IMR-90 (cell line): ENCODE results near the gene UBR4. TPM values are rescaled to one million over a fixed set of nuclear protein-coding genes. Genes with fewer than 3 reads are reported as not detected.

Experiments used
- ATAC-seq: fragments of 200-7000 bp; cut with Tn5 transposase; 2 replicates; pipeline ENCODE4 v1.9.1; 2020; ENCODE audit warnings: low read depth, mild to moderate bottlenecking, moderate library complexity
- BruUV-seq: library from RNA; stranded (reverse); fragments of 400-500 nt; replicated peaks from 2 replicates; lab custom pipeline; 2021; lab: Mats Ljungman, UMichigan
- CTCF ChIA-PET: fragments of 300-600 bp; formaldehyde crosslinking; extraction: SDS; loops from one replicate; lab custom pipeline; 2021; ENCODE audit warnings: antibody characterized with exemption; lab: Yijun Ruan, JAX
- POLR2A ChIA-PET: fragments of 300-600 bp; sonication (Branson Sonifier 250); formaldehyde crosslinking; loops from one replicate; lab custom pipeline; 2022; ENCODE audit warnings: antibody characterized with exemption; ENCODE audit not compliant: unreplicated experiment; lab: Charles Lee
- DNase-seq: peaks from one replicate; pipeline ENCODE4 v3.0.0; 2013
- H2AFZ ChIP-seq: replicated peaks from 2 replicates; pipeline ENCODE3; 2013; ENCODE audit warnings: low read length, mild to moderate bottlenecking; ENCODE audit not compliant: poor library complexity
- H2AK5ac ChIP-seq: 2 replicates; pipeline ENCODE4 v1.6.1; 2013; ENCODE audit warnings: low read depth, low read length, inconsistent platforms
- H2AK9ac ChIP-seq: replicated peaks from 2 replicates; pipeline ENCODE3; 2013; ENCODE audit warnings: mild to moderate bottlenecking, low read depth, low read length, moderate library complexity; ENCODE audit not compliant: poor library complexity
- H2BK120ac ChIP-seq: 2 replicates; pipeline ENCODE4 v1.6.1; 2013; ENCODE audit warnings: low read depth, low read length, inconsistent platforms
- H2BK15ac ChIP-seq: 3 replicates; pipeline ENCODE4 v1.6.1; 2013; ENCODE audit warnings: low read depth, low read length, inconsistent platforms
- H2BK20ac ChIP-seq: 2 replicates; pipeline ENCODE4 v1.6.1; 2013; ENCODE audit warnings: low read depth, mild to moderate bottlenecking, inconsistent platforms, low read length, moderate library complexity
- H2BK5ac ChIP-seq: 2 replicates; pipeline ENCODE4 v1.6.1; 2013; ENCODE audit warnings: mild to moderate bottlenecking, low read depth, low read length, inconsistent platforms; ENCODE audit not compliant: poor library complexity, severe bottlenecking
- H3K14ac ChIP-seq: replicated peaks from 2 replicates; pipeline ENCODE4 v1.6.1; 2013; ENCODE audit warnings: low read depth, low read length, inconsistent platforms
- H3K18ac ChIP-seq: 2 replicates; pipeline ENCODE4 v1.6.1; 2013; ENCODE audit warnings: low read depth, low read length, control low read depth
- H3K23ac ChIP-seq: 2 replicates; pipeline ENCODE4 v1.6.1; 2013; ENCODE audit warnings: low read depth, low read length, inconsistent platforms
- H3K27ac ChIP-seq: 2 replicates; pipeline ENCODE4 v1.5.1; 2013; ENCODE audit warnings: mild to moderate bottlenecking, control low read depth, low read length; ENCODE audit not compliant: insufficient read depth
- H3K27me3 ChIP-seq: 2 replicates; pipeline ENCODE4 v1.6.1; 2013; ENCODE audit warnings: low read length; ENCODE audit not compliant: control insufficient read depth, insufficient read depth
- H3K36me3 ChIP-seq: 2 replicates; pipeline ENCODE4 v1.6.1; 2013; ENCODE audit warnings: low read length, mixed read lengths; ENCODE audit not compliant: control insufficient read depth, insufficient read depth
- H3K4ac ChIP-seq: 2 replicates; pipeline ENCODE4 v1.6.1; 2013; ENCODE audit warnings: low read depth, low read length, inconsistent platforms
- H3K4me1 ChIP-seq: 2 replicates; pipeline ENCODE4 v1.6.1; 2013; ENCODE audit warnings: low read length, mixed read lengths; ENCODE audit not compliant: control insufficient read depth, insufficient read depth
- H3K4me2 ChIP-seq: 2 replicates; pipeline ENCODE4 v1.6.1; 2013; ENCODE audit warnings: low read depth, mild to moderate bottlenecking, control low read depth, low read length, moderate library complexity
- H3K4me3 ChIP-seq: 2 replicates; pipeline ENCODE4 v1.5.1; 2013; ENCODE audit warnings: low read depth, mild to moderate bottlenecking, control low read depth, low read length, moderate library complexity; ENCODE audit not compliant: insufficient read depth
- H3K56ac ChIP-seq: 2 replicates; pipeline ENCODE4 v1.6.1; 2013; ENCODE audit warnings: low read length, inconsistent platforms; ENCODE audit not compliant: insufficient read depth; ENCODE audit errors: extremely low read depth
- H3K79me1 ChIP-seq, 2 experiments: 2 replicates each; pipeline ENCODE4 v1.6.1; 2013; ENCODE audit warnings: low read length in 2 of 2, inconsistent platforms in 1 of 2, low read depth in 1 of 2
- H3K9ac ChIP-seq: 2 replicates; pipeline ENCODE4 v1.6.1; 2013; ENCODE audit warnings: low read depth, low read length, control low read depth
- H3K9me1 ChIP-seq: 2 replicates; pipeline ENCODE4 v1.6.1; 2013; ENCODE audit warnings: low read length, inconsistent platforms; ENCODE audit not compliant: insufficient read depth
- H3K9me3 ChIP-seq: 2 replicates; pipeline ENCODE4 v1.6.1; 2013; ENCODE audit warnings: low read length; ENCODE audit not compliant: control insufficient read depth, insufficient read depth
- H4K20me1 ChIP-seq: 2 replicates; pipeline ENCODE4 v1.6.1; 2013; ENCODE audit warnings: low read length, inconsistent platforms; ENCODE audit not compliant: insufficient read depth
- H4K5ac ChIP-seq: 2 replicates; pipeline ENCODE4 v1.6.1; 2013; ENCODE audit warnings: mild to moderate bottlenecking, low read depth, low read length, control low read depth
- H4K8ac ChIP-seq, 2 experiments: 2 replicates each; pipeline ENCODE4 v1.6.1; 2013; ENCODE audit warnings: low read depth in 2 of 2, low read length in 2 of 2, control low read depth in 1 of 2, inconsistent platforms in 1 of 2
- H4K91ac ChIP-seq: 2 replicates; pipeline ENCODE4 v1.6.1; 2013; ENCODE audit warnings: low read depth, low read length, inconsistent platforms; ENCODE audit not compliant: insufficient read depth
- BHLHE40 ChIP-seq: fragments of 150-350 bp; IDR thresholded peaks from 2 replicates; pipeline ENCODE4 v1.6.1; 2016; ENCODE audit warnings: mild to moderate bottlenecking, low read depth, low read length
- CEBPB ChIP-seq: IDR thresholded peaks from 2 replicates; pipeline ENCODE4 v1.6.1; 2012; ENCODE audit warnings: low read depth, low read length, improper control_type of control experiment
- CHD1 ChIP-seq: IDR thresholded peaks from 2 replicates; pipeline ENCODE4 v1.6.1; 2012; ENCODE audit warnings: low read depth, low read length, improper control_type of control experiment
- CTCF ChIP-seq: conservative IDR thresholded peaks from 2 replicates; pipeline ENCODE4 v1.5.1; 2012; ENCODE audit warnings: mild to moderate bottlenecking, low read depth, low read length, improper control_type of control experiment
- ELK1 ChIP-seq: fragments of 150-350 bp; IDR thresholded peaks from 2 replicates; pipeline ENCODE4 v1.6.1; 2016; ENCODE audit warnings: low read depth, mild to moderate bottlenecking, low read length, moderate library complexity, borderline replicate concordance
- FOS ChIP-seq: fragments of 150-350 bp; IDR thresholded peaks from 2 replicates; pipeline ENCODE4 v1.6.1; 2016; ENCODE audit warnings: low read depth, low read length
- MAFK ChIP-seq: IDR thresholded peaks from 2 replicates; pipeline ENCODE4 v1.6.1; 2012; ENCODE audit warnings: low read depth, low read length, improper control_type of control experiment
- MAZ ChIP-seq: IDR thresholded peaks from 2 replicates; pipeline ENCODE4 v1.6.1; 2012; ENCODE audit warnings: low read depth, mild to moderate bottlenecking, low read length, improper control_type of control experiment, moderate library complexity, borderline replicate concordance
- MXI1 ChIP-seq: IDR thresholded peaks from 2 replicates; pipeline ENCODE4 v1.6.1; 2012; ENCODE audit warnings: low read depth, mild to moderate bottlenecking, low read length, moderate library complexity, borderline replicate concordance
- NFE2L2 ChIP-seq: fragments of 150-350 bp; IDR thresholded peaks from 2 replicates; pipeline ENCODE4 v1.6.1; 2016; ENCODE audit warnings: low read depth, mild to moderate bottlenecking, low read length
- POLR2A ChIP-seq: IDR thresholded peaks from 2 replicates; pipeline ENCODE4 v1.6.1; 2012; ENCODE audit warnings: mild to moderate bottlenecking, low read depth, low read length
- RAD21 ChIP-seq: IDR thresholded peaks from 2 replicates; pipeline ENCODE4 v1.6.1; 2012; ENCODE audit warnings: low read length, improper control_type of control experiment
- RCOR1 ChIP-seq: IDR thresholded peaks from 2 replicates; pipeline ENCODE4 v1.6.1; 2012; ENCODE audit warnings: mild to moderate bottlenecking, low read length, improper control_type of control experiment; ENCODE audit not compliant: insufficient replicate concordance
- RFX5 ChIP-seq: IDR thresholded peaks from 2 replicates; pipeline ENCODE4 v1.8.0; 2012; ENCODE audit warnings: low read depth, mild to moderate bottlenecking, low read length, moderate library complexity
- SMC3 ChIP-seq: fragments of 150-350 bp; IDR thresholded peaks from 2 replicates; pipeline ENCODE4 v1.6.1; 2016; ENCODE audit warnings: low read depth, mild to moderate bottlenecking, antibody characterized with exemption, low read length, moderate library complexity
- USF2 ChIP-seq: fragments of 150-350 bp; IDR thresholded peaks from 2 replicates; pipeline ENCODE4 v1.6.1; 2017; ENCODE audit warnings: mild to moderate bottlenecking, antibody characterized with exemption, low read length, low read depth
- WGBS, 2 experiments: methylation state at CpG; one replicate each; pipeline versions ENCODE4 v1.1.5 to v1.1.7; 2013; ENCODE audit warnings: missing lambda C conversion rate in 2 of 2; ENCODE audit not compliant: insufficient read length in 1 of 2; ENCODE audit errors: extremely low coverage in 2 of 2; 5-methylcytosine and 5-hydroxymethylcytosine counted together
- dilution Hi-C: fragments of 300-500 bp; cut with HindIII; formaldehyde crosslinking; loops from one replicate; pipeline ENCODE4 v1.14.3; 2018; ENCODE audit warnings: low sequenced_read_pairs; ENCODE audit not compliant: unreplicated experiment
- in situ Hi-C: fragments of 300-500 bp; cut with MboI; formaldehyde crosslinking; loops from 3 replicates; pipeline ENCODE4 v1.14.3; 2019; ENCODE audit warnings: low sequenced_read_pairs, inconsistent platforms, mixed read lengths
- intact Hi-C: fragments of 100-400 bp; cut with micrococcal nuclease; formaldehyde crosslinking; loops from 2 replicates; pipeline ENCODE4 v1.10.0; 2022
- polyA plus RNA-seq, 3 experiments: library from polyadenylated mRNA; depleted of rRNA; stranded (reverse); fragments of >200 nt; gene quantifications; 2 replicates each; pipeline ENCODE4 v1.2.3, GENCODE V29; 2012; ENCODE audit warnings: low replicate concordance in 1 of 3
- total RNA-seq: library from RNA; depleted of rRNA; stranded (reverse); fragments of >200 nt; gene quantifications from 2 replicates; pipeline ENCODE4 v1.2.3, GENCODE V29; 2012

Gene UBR4
- total and polyA plus RNA-seq, 2 of the 4 experiments (the other 2 are of a cell fraction): 87.8 to 121 TPM

GRCh38 chr1:19239876-19240275, 29.8 kb upstream of the UBR4 start:
- H3K18ac ChIP-seq: no peak overlapping the region
- H2AK5ac ChIP-seq: no peak overlapping the region
- peaks cover 8 to 10% of the 10 kb centered on the region in 2 experiments; a peak in 2 of 4 replicates for H3K79me1 ChIP-seq
- ATAC-seq (no peak), DNase-seq (no peak)
- H3K23ac ChIP-seq: no peak overlapping the region
- no peak overlapping the region for H3K27ac ChIP-seq
- dilution Hi-C loops: no loop called here
- H4K20me1 ChIP-seq: peaks cover 4% of the 10 kb centered on the region; the same call in 1 of the 2 replicates
- no peak overlapping the region for H2BK20ac ChIP-seq
- no peak overlapping the region for H3K14ac ChIP-seq
- no peak for TF ChIP-seq RFX5
- no peak for TF ChIP-seq CHD1
- TF ChIP-seq MXI1: no peak
- TF ChIP-seq CTCF: no peak
- no peak for TF ChIP-seq NFE2L2
- no peak for TF ChIP-seq USF2
- no peak for TF ChIP-seq FOS
- TF ChIP-seq SMC3: no peak
- TF ChIP-seq MAZ: no peak
- no peak for TF ChIP-seq ELK1
- no peak for TF ChIP-seq RAD21
- TF ChIP-seq RCOR1: no peak
- TF ChIP-seq BHLHE40: no peak
- TF ChIP-seq CEBPB: no peak
- TF ChIP-seq POLR2A: no peak
- no peak for TF ChIP-seq MAFK
- no peak overlapping the region for H3K4ac ChIP-seq
- BruUV-seq: no TSS peak
- H3K4me3 ChIP-seq: no peak overlapping the region
- POLR2A ChIA-PET: no interaction called here
- no peaks in the 10 kb centered on the region for H3K9me3 ChIP-seq
- intact Hi-C loops: loop anchor here (2.0 kb wide), 2 partner anchors 61 to 327 kb away; no protein-coding TSS in a partner anchor
- H3K4me1 ChIP-seq: no peaks in the 10 kb centered on the region
- no peak overlapping the region for H3K9ac ChIP-seq
- H4K91ac ChIP-seq: no peak overlapping the region
- 100% methylated on average over 1 of the region's 7 CpGs; no CpG with 5 or more reads in 1 of the 2 experiments for WGBS, 2 experiments
- H4K5ac ChIP-seq: no peak overlapping the region
- no peak overlapping the region for H3K56ac ChIP-seq
- H2BK5ac ChIP-seq: no peak overlapping the region
- no peak overlapping the region for H2BK15ac ChIP-seq
- no peak overlapping the region for H4K8ac ChIP-seq
- CTCF ChIA-PET: interaction anchor here (1.3 kb wide), 1 partner anchor 12 kb away, joined by 4 read pairs; the partner anchor contains the start of genes EMC1 and MRTO4
- H3K27me3 ChIP-seq: no peaks in the 10 kb centered on the region
- no peak overlapping the region for H3K4me2 ChIP-seq
- in situ Hi-C loops: no loop called here
- peaks cover 70% of the 10 kb centered on the region for H3K36me3 ChIP-seq
- no peak overlapping the region for H2BK120ac ChIP-seq
- no peak overlapping the region for H2AK9ac ChIP-seq
- no peaks in the 10 kb centered on the region for H3K9me1 ChIP-seq
- H2AFZ ChIP-seq: no peak overlapping the region
